Stimulated activated CD8-positive, alpha-beta memory T cell treated with anti-CD3 and anti-CD28 coated beads, Interleukin-12 subunit alpha, Interleukin-12 subunit beta, amount 100 ng/mL, for 4 hours (primary cell): ENCODE results near the gene RIPK4.
"Not testable (repeated sequence)": the region's sequence is repeated elsewhere in the genome, so short reads cannot be mapped to it uniquely, and the experiment has no call there.

Experiments used
- DNase-seq: peaks from one replicate; pipeline ENCODE4 v3.0.0-alpha.2; 2020; ENCODE audit warnings: low read depth

RIPK4 gene

DNA sequence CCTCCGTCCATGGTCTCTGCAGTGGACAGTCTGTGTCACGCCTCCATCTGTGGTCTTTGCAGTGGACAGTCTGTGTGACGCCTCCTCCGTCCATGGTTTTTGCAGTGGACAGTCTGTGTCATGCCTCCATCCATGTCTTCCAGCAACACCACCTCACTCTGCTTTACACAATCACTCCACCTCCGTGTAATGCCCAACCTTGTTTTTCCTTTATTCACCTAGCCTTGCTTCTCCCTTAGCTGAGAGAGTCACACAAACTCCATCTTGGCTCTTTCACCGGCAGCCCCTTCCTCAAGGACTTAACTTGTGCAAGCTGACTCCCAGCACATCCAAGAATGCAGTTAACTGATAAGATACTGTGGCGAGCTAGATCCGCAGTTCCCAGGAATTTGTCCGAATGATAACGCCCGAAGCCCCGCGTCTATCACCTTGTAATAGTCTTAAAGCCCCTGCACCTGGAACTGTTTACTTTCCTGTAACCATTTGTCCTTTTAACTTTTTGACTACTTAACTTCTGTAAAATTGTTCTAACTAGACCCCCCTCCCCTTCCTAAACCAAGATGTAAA lies 52.5 kb downstream of the RIPK4 start:
- DNase-seq, result not testable (repeated sequence)

DNA sequence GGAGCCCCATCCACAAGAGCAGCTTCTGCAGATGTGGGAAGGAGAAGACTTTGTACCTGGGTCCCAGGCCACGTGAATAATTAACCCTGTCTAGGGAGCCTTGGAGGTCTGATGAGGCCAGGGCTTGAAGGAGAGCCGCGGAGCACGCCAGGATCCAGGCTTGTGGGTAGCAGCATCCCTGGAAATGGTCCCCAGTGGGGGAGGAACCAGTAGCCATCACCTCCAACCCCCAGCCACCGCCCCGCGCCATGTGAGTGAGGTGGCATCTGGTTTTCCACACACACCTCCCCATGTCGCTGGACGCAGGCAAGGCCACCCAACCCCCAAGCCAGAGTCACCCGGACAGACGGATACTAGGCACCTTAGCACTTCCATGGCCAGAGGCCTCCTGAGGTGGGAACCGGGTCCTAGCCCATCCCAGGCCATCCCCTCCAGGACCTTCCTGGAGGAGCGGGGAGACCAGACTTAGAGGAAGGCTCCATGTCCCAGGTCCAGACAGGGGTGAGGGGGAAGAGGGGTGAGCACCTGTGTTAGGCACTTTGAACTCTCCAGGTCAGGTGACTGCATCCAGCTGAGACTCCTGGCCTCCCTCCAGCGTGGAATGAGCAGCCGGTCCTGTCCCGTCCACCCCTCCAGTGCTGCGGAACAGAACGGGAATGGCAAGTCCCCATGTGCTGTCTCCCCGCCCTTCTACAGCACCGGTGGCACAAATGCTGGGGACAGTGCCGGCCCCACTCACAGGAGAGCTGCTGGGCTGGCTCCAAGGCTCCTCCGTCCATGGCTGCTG lies 53.2 kb downstream of the RIPK4 start:
- DNase-seq, result no peak

DNA sequence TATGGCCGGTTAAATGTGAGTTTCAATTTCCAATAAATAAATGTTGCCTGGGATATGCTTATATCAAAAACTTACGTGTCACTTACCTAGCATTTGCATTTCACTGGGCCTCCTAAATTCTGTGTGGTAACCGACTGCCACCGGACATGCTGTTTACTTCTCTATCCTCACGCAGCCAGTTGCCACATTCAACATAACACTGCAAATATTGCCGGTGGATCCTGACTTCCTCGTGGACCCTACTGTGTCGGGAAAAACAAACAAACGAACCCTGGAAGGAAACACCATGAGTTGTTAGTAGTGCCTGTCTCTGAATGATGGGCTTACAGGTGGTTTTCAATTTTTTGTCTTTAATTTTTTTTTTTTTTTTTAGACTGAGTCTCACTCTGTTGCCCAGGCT lies 54.1 kb downstream of the RIPK4 start:
- no peak for DNase-seq

DNA sequence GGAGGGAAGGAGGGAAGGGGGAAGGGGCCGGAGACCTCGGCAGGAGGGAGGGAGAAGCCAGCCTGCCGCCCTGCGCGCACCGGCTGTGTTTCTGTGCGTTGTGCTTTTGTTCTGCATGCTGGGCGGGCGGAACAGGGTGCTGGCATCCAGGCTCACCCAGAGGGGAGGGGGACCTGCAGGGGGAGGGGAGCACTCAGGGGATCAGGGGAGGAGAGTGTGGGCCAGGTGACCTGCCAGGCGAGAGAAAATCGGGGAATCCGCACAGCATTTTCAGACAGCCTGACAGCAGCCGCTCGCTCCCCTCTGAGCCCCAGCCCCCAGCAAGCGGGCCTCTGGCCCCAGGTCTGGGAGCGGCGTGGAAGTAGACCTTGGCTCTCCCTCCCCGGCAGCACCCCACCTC lies 54.7 kb downstream of the RIPK4 start:
- no peak for DNase-seq

DNA sequence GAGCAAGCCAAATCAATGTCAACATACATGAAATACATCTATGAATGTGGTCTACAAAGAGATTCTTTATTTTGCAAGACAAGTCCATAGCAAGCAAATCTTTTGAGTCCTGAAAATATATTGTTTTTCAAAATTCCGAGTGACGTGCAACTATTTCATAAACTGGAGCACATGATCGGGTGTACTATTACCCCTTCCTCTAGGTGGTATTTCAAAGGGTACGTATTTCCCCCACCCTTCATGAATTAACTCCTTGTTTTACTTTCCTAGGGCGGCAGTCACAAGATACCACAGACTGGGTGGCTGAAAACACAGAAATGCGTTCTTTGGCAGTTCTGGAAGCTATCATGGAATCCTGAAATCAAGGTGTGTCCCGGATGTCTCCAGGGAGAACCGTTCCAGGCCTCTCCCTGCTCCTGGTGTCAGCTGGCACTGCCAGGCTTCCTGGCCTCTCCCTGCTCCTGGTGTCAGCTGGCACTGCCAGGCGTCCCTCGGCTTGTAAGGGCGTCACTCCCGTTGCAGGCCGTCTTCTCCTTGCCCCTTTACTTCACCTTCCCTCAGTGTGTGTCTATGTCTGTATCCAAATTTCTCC lies 55.3 kb downstream of the RIPK4 start:
- no peak for DNase-seq

DNA sequence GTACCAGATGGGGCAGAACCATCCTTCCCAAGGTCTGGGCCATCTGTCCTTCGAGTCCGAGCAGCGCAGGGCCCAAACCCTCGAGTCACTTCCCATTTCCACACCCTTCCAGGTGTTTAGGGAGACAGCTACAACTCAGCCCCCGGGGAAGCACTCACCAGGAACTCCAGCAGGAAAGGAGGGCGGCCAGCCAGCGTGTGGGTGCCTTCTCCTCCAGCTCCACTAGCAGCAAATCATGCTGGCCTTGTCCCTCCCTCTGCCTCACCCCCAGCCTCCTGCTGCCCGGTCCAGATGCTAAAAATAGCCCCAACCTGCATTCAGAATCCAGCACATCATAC lies 56.1 kb downstream of the RIPK4 start:
- no peak for DNase-seq

DNA sequence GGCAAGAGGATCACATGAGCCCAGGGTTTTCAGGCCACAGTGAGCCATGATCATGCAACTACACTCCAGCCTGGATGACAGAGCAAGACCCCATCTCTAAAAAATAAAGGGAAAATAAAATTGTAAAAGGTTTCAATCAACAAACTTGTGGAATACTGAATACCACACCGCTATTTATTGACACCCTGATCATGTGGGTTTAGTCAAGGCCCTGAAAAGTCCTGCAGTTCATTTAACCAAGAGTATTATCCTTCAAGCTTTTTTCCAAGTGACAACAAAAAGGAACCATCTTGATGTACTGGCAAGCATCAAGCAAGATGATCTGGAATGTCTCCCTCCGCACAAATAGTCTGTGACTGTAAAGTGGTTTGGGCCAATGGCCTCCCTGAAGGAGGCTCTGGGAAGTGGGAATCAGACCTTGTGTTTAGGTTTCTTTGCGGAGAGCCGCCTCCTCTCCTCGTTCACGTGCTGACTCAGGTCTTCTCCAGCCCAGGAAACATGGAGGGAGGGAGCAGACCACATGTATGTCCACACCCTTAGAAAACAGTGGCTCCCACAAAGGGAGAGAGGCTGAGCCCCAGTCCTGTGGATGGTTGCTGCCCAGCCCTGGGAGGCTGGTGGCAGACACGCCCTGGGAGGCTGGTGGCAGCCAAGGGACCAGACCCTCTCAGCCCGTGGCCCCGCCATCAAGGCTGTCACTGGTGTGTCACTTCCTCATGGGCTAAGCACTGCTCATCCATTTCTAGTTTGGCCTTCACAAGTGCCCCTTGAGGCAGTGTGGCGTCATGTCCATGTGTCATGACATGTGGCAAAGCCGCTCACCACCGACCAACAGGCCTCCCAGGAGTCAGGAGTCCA lies 56.7 kb downstream of the RIPK4 start:
- DNase-seq, result no peak

DNA sequence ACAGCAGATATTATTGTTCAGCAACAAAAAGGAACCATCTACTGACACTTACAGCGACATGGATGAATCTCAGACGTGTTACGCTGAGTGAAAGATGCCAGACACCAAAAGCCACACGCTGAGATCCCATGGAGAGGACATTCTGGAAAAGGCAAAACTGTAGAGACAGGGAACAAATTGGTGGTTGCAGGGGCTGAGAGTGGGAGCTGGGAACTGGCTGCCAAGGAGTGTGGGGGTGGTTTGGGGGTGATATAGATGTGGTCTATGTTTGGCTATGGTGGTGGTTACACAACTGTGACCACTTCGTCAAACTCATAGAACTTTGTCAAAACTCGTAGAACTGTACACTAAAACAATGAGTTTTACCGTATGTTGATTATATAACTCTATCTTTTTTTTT lies 57.7 kb downstream of the RIPK4 start:
- no peak for DNase-seq

DNA sequence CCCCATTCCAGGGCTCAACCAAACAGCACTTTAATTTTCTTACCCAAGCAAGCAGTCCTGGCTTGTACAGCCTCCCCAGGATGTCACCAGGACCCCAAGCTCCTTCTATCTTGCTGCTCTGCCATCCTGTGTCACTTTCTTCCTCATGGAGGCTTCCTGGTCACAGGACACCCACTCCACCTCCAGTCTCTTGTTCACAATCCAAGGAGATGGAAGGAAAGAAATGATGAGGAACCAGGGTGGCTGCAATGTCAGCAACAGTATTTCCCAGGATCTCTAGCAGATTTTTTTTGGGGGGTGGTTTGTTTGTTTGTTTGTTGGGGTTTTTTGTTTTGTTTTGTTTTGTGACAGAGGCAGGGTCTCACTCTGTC lies 58.9 kb downstream of the RIPK4 start:
- DNase-seq, result no peak

DNA sequence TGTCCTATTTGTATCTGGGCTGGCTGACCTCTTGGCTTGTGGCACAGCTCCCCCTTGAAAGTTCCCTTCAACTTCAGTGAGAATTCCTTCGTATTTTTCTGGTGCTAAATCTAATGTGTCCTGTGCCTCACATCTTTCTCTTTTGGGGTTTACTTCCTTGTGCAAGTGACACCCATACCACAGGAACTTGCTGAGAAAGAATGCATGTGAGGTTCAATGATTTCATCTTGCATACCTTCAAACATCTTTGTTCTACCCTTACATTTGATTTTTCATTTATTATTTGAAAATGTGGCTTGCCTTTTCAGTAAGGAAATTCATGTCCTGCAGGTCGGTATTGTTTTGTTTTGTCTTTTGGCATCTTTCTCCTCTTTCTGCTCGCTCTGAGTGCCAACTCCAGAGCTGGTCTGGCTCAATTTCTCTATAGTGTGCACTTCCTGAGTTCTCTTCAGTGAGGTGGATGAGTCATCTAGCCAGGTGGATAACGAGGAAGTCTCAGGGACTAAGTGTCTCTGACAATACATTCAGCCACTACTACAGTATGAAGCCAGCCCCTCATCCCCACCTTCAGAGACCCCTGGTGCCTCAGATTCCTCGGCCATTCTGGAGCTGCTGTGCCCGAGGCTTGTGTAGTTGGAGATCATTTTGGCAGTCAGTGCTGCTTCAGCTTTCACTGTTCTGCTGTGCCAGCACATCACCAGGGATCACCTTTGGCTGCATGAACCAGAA lies 59.5 kb downstream of the RIPK4 start:
- no peak for DNase-seq

DNA sequence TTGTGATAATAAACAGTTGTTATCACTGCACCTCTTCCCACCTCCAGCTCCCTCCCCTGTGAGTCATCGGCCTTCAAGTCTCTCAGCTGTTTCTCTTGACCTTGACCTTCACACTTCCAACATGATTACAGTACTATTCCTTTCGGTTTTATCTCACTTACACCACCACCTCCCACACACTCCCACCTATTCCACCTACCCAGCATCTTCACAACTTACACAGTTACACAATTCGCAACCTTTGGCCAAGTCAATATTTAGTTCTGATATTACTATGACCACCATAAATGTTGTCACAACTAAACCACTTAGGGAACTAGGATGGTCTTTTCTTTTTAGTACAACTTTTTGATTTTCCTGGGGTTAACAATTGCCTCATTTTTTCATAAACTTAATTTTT lies 60.2 kb downstream of the RIPK4 start:
- no peak for DNase-seq

DNA sequence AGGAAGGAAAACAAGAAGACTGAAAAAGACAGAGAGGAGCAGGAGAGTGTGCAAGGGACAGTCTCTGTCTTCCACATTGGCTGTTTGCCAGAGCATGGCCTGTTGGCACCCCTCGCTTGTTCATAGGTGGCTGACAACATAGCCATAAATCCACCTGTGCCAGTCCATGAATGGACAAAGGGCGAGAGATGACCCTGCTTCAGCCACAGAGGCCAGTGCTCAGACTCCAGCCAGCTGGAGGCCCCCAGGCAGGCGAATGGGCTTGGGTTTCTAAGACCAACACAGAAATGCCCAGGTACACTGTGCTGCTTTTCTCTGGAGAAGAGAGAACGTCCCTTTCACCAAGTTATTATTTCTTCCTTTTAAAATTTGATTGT lies 60.6 kb downstream of the RIPK4 start:
- DNase-seq, result no peak

DNA sequence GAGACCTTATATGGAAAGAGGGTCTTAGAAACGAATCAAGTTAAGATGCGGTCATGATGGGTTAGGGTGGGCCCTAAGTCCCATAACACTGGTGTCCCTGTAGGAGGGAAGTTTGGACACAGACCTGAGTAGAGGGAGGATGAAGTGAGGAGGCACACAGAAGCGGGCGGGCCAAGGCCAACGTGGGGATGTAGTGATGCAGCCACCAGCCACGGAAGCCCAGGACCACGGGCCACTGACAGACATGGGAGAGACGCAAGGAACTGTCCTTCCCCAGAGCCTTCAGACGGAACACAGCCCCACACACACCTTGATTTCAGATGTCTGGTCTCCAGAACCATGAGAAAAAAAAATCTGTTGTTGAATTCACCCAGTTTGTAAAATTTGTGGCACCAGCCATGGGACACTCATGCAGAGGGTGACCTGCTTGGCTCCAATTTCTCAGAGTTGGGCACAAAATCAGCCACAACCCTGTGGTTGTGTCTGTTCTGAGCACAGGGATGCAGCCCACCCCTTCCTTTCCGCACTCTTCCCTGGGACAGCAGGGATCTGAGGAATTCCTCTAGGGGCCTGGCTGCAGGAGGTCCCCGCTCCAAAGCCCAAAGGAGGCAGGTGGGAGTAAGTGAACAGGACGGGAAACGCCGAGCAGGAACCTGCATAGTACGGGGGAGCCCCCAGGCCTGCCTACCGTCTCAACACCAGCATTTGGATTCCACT lies 61.1 kb downstream of the RIPK4 start:
- DNase-seq, result no peak

DNA sequence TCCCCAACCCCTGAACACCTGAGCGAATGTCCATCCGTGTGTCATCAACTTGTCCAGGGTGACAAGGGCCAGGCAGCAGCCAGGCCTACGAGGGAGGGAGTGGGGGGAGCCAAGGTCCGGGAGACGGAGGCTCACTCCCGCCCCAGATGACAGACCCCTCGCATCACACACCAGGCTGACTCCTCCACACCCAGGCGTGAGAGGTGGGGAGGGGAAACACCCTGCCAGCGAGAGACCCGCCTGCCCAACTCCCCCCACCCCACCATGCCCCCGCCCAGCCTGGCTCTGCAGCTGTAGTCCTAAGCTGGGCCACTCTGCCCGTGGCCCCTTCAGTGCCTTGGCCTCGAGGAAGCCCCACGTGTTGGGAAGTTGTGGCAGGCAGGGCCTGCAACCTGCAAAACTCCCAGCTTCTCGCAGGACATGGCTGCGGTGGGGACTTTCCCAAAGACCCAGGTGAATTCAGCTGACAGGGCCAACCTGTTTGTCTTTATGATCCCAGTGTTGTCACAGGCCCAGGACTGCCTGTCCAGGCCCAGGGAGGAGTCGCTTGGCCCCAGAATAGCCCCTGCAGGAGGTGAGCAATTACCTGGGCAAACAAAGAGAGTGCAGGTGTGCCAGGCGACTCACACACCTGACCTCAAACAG lies 62.9 kb downstream of the RIPK4 start:
- DNase-seq, result no peak

DNA sequence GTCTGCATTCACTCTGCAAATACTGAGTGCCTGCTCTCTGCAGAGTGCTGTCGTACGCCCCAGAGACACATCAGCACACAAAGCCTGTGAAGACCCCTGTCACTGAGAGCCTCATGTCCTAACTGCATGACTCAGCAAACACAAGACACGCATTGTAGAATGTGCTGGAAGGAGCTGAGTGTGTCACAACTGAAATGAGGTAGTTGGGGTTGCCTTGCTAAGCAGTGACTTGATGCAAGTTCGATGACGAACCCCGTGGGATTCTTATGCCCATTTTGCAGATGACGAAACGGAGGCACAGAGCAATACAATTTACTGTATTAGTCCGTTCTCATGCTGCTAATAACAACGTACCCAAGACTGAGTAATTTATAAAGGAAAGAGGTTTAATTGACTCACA lies 65.1 kb downstream of the RIPK4 start:
- no peak for DNase-seq

DNA sequence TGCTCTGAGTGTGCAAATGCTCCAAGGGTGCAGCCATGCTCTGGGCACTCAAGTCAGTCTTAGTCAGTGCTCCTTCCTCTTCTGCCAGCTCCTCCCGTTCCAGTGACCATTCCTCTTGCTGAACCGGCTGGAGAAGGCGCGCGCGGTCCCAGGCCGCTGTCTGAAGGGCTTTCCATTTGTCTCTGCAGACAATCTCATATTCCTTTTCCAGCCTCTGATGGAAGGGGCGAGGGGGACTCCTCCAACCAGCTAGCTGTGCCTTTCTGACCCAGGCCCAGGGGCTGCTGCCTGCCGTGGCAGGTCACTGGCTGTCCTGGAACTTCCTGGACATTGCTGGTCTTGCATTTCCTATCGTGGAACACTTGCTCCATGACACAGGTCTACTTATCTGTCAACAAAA lies 67.5 kb downstream of the RIPK4 start:
- no peak for DNase-seq

DNA sequence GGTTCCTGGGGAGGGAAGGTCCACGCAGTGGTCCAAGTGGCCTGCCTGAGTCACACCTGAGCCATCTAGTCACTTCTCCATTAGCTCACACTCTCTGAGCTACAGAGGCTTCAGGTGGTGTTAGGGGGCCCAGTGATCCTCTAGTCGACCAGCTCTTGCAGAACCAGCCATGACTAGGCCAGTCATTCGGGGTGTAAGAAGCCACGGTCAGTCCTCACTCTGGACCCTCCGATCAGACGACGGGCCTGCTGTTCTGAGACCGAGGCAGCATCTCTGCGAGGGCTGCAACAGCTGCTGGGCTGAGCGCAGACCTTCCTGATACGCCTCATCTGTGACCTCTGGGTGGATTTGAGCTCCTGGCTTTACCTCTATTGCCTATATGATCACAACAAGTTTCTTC lies 68.8 kb downstream of the RIPK4 start:
- no peak for DNase-seq

DNA sequence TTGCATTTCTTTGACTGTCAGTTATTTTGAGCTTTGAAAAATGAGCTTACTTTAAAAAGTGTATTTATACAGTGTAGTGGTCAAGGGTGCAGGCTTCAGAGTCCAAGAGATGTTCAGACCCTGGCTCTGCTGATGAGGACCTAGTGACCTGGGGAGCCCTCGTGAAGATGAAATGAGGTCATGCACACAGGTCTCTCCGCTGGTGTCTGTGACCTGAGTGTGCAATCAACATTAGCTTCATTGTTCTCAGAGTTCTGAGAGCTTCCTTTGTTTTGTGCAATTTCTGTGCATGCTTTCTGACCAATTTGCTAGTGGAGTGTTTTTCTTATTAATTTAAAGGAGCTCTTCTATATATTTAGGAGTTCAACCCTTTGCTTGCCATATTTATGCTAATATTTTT lies 71.3 kb downstream of the RIPK4 start:
- no peak for DNase-seq

DNA sequence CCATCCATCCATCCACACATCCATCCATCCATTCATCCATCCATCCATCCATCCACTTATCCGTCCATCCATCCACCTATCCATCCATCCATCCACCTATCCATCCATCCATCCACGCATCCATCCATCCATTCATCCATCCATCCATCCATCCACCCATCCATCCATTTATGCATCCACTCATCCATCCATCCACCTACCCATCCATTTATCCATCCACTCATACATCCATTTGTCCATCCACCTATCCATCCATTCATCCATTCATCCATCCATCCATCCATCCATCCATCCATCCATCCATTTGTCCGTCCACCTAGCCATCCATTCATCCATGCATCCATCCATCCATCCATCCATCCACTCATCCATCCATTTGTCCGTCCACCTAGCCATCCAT lies 72.8 kb downstream of the RIPK4 start:
- DNase-seq, result not testable (repeated sequence)

DNA sequence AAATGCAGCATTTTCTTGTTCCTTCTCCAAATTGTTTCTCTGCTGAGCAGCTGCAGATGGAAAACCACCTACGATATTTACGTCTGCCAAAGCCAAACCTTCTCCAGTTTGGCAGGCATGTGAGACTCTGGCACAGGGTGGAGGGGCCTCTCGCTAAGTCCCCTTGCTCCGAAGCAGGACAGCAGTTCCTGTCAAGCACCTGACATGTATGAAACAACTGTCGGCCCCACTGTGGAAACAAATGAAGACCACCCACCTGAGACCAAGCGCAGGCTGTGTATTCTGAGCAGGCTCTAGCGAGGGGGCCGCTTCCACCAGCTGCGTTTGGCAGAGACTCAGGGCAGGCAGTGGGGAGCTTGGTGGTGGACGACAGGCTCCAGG lies 74.7 kb downstream of the RIPK4 start:
- no peak for DNase-seq
